ENCODE measurements around the gene GBA2. TPM values are rescaled to one million over a fixed set of nuclear protein-coding genes. Genes with fewer than 3 reads are reported as not detected.

The GBA2 gene
- total RNA-seq, 1 experiment from 2014 or later: 63.6 TPM

GRCh38 chr9:35757892-35758275 is 8.9 kb upstream of the GBA2 start:
- POLR2A ChIA-PET: interaction anchor here (2.1 kb wide), 1 partner anchor 8 kb away, joined by 5 read pairs; the partner anchor contains the start of genes GBA2 and RGP1

More at GRCh38 chr9:35757892-35758275, 8.9 kb upstream of the GBA2 start:
- H3K36me3 ChIP-seq (ENCODE audit: control insufficient read depth in 1 of 2, insufficient read depth in 2 of 2, low read length in 2 of 2): peaks cover 6 to 8% of the 10 kb centered on the region in 2 experiments; a peak in 3 of 4 replicates
- H3K4me3 ChIP-seq (replicated peaks in 1 of 2; ENCODE audit: low read depth in 1 of 2, low read length in 2 of 2): peak overlapping the region; percentile 81 to 83
- H3K27ac ChIP-seq (ENCODE audit: low read depth, low read length): peak overlapping the region; percentile 88; the same call in 1 of the 2 replicates
- no peaks in the 10 kb centered on the region for H3K9me3 ChIP-seq (ENCODE audit: control insufficient read depth in 1 of 2, insufficient read depth in 1 of 2, low read depth in 1 of 2, low read length in 2 of 2)
- H3K79me2 ChIP-seq (ENCODE audit: insufficient read depth, low read length): peaks cover 42% of the 10 kb centered on the region
- no peaks in the 10 kb centered on the region for H4K20me1 ChIP-seq (ENCODE audit: insufficient read depth)
- BruUV-seq (replicated peaks): TSS peak; percentile 33
- H3K9ac ChIP-seq (ENCODE audit: low read length): peak overlapping the region; percentile 89
- no peak overlapping the region for H2AFZ ChIP-seq (ENCODE audit: low read depth, low read length, poor library complexity, severe bottlenecking)
- H3K27me3 ChIP-seq (ENCODE audit: insufficient read depth, low read length): no peaks in the 10 kb centered on the region
- H3K4me2 ChIP-seq (ENCODE audit: low read length): peak overlapping the region; percentile 81
- ChIA-PET CTCF (no interaction called here), RAD21 (ENCODE audit: low non-redundant PET in 1 of 2, low total read pairs in 2 of 2, uncharacterized antibody in 2 of 2, unreplicated experiment in 2 of 2) (no interaction called here)
- ATAC-seq (no peak), DNase-seq (ENCODE audit: low read depth, low spot score) (no peak)
- intact Hi-C loops (cut with micrococcal nuclease): no loop called here
- H3K4me1 ChIP-seq (ENCODE audit: control insufficient read depth in 1 of 2, insufficient read depth in 2 of 2, low read length in 2 of 2): peaks cover 10 to 25% of the 10 kb centered on the region in 2 experiments; a peak in 3 of 4 replicates
- TF ChIP-seq, protein P1, sequence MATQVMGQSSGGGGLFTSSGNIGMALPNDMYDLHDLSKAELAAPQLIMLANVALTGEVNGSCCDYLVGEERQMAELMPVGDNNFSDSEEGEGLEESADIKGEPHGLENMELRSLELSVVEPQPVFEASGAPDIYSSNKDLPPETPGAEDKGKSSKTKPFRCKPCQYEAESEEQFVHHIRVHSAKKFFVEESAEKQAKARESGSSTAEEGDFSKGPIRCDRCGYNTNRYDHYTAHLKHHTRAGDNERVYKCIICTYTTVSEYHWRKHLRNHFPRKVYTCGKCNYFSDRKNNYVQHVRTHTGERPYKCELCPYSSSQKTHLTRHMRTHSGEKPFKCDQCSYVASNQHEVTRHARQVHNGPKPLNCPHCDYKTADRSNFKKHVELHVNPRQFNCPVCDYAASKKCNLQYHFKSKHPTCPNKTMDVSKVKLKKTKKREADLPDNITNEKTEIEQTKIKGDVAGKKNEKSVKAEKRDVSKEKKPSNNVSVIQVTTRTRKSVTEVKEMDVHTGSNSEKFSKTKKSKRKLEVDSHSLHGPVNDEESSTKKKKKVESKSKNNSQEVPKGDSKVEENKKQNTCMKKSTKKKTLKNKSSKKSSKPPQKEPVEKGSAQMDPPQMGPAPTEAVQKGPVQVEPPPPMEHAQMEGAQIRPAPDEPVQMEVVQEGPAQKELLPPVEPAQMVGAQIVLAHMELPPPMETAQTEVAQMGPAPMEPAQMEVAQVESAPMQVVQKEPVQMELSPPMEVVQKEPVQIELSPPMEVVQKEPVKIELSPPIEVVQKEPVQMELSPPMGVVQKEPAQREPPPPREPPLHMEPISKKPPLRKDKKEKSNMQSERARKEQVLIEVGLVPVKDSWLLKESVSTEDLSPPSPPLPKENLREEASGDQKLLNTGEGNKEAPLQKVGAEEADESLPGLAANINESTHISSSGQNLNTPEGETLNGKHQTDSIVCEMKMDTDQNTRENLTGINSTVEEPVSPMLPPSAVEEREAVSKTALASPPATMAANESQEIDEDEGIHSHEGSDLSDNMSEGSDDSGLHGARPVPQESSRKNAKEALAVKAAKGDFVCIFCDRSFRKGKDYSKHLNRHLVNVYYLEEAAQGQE (IDR thresholded peaks at IDR 0.05; ENCODE audit: low read depth): no peak
- TF ChIP-seq EGR1 (IDR thresholded peaks at IDR 0.05; ENCODE audit: low read depth) (no peak), EZH2 (IDR thresholded peaks at IDR 0.05) (no peak), SIN3A (IDR thresholded peaks at IDR 0.05; ENCODE audit: low read depth) (no peak), MAX (IDR thresholded peaks at IDR 0.05) (no peak), YY1 (IDR thresholded peaks at IDR 0.05; ENCODE audit: extremely low read depth, insufficient replicate concordance, low read depth, low read length) (no peak), POLR2A (IDR thresholded peaks at IDR 0.05; ENCODE audit: borderline replicate concordance, extremely low read depth, insufficient read depth, insufficient read length) (no peak), FOSL1 (IDR thresholded peaks at IDR 0.05; ENCODE audit: low read depth) (no peak), CTCF (IDR thresholded peaks at IDR 0.05 in 2 of 3, conservative IDR thresholded peaks at IDR 0.05 in 1 of 3; ENCODE audit: borderline replicate concordance in 1 of 3, insufficient read depth in 1 of 3, low read depth in 2 of 3, low read length in 2 of 3) (no peak), JUND (IDR thresholded peaks at IDR 0.05) (no peak), EZH2phosphoT487 (IDR thresholded peaks at IDR 0.05; ENCODE audit: borderline replicate concordance) (no peak), ELF1 (IDR thresholded peaks at IDR 0.05; ENCODE audit: borderline replicate concordance, low read depth) (no peak), SRF (IDR thresholded peaks at IDR 0.05; ENCODE audit: low read depth) (no peak), ZFX (IDR thresholded peaks at IDR 0.05) (no peak), POLR2AphosphoS5 (IDR thresholded peaks at IDR 0.05; ENCODE audit: low read depth, low read length) (no peak), TCF7L2 (IDR thresholded peaks at IDR 0.05; ENCODE audit: borderline replicate concordance, extremely low read depth, insufficient read depth, insufficient read length) (no peak), ATF3 (IDR thresholded peaks at IDR 0.05) (no peak), CEBPB (IDR thresholded peaks at IDR 0.05; ENCODE audit: low read depth) (no peak), SP1 (IDR thresholded peaks at IDR 0.05; ENCODE audit: low read depth) (no peak)
- TF ChIP-seq, protein P2, sequence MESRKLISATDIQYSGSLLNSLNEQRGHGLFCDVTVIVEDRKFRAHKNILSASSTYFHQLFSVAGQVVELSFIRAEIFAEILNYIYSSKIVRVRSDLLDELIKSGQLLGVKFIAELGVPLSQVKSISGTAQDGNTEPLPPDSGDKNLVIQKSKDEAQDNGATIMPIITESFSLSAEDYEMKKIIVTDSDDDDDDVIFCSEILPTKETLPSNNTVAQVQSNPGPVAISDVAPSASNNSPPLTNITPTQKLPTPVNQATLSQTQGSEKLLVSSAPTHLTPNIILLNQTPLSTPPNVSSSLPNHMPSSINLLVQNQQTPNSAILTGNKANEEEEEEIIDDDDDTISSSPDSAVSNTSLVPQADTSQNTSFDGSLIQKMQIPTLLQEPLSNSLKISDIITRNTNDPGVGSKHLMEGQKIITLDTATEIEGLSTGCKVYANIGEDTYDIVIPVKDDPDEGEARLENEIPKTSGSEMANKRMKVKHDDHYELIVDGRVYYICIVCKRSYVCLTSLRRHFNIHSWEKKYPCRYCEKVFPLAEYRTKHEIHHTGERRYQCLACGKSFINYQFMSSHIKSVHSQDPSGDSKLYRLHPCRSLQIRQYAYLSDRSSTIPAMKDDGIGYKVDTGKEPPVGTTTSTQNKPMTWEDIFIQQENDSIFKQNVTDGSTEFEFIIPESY (IDR thresholded peaks at IDR 0.05; ENCODE audit: extremely low read depth, insufficient replicate concordance, low read length): no peak
- H3K9me2 ChIP-seq (ENCODE audit: insufficient read depth): no peaks in the 10 kb centered on the region
